H1 (cell line): ENCODE data around the gene FLT1. TPM values are rescaled to one million over a fixed set of nuclear protein-coding genes. Genes with fewer than 3 reads are reported as not detected.

ENCODE experiments used
- CTCF ChIA-PET: fragments of 300-600 bp; sonication (Branson Sonifier 250); formaldehyde crosslinking; loops from one replicate; lab custom pipeline; 2021; ENCODE audit not compliant: partially characterized antibody; lab: Charles Lee
- POLR2A ChIA-PET: fragments of 300-600 bp; sonication (Branson Sonifier 250); formaldehyde crosslinking; loops from one replicate; lab custom pipeline; 2021; ENCODE audit warnings: inconsistent platforms; ENCODE audit not compliant: partially characterized antibody; lab: Charles Lee
- DNase-seq, 2 experiments: peaks; one replicate each; pipeline versions ENCODE4 v3.0.0 to v3.0.0-alpha.2; 2010 to 2022; ENCODE audit warnings: low spot score in 2 of 2, low read depth in 1 of 2, mixed read lengths in 1 of 2
- FAIRE-seq: peaks from 2 replicates; lab custom pipeline; 2011; peaks lifted over from hg19 to GRCh38; lab: Jason Lieb, UNC
- H2AFZ ChIP-seq: 2 replicates; pipeline ENCODE4 v1.8.1; 2012; ENCODE audit warnings: low read length, inconsistent platforms
- H2AK5ac ChIP-seq: 2 replicates; pipeline ENCODE4 v1.6.1; 2013; ENCODE audit warnings: low read depth, low read length
- H2BK120ac ChIP-seq: replicated peaks from 2 replicates; pipeline ENCODE3; 2013; ENCODE audit warnings: low read depth, low read length, inconsistent platforms
- H2BK12ac ChIP-seq: 2 replicates; pipeline ENCODE4 v1.6.1; 2013; ENCODE audit warnings: low read depth, low read length
- H2BK15ac ChIP-seq: 2 replicates; pipeline ENCODE4 v1.6.1; 2013; ENCODE audit warnings: low read length
- H2BK20ac ChIP-seq: 2 replicates; pipeline ENCODE4 v1.6.1; 2013; ENCODE audit warnings: low read length
- H2BK5ac ChIP-seq: 2 replicates; pipeline ENCODE4 v1.6.1; 2013; ENCODE audit warnings: low read depth, low read length
- H3K14ac ChIP-seq: 2 replicates; pipeline ENCODE4 v1.6.1; 2013; ENCODE audit warnings: inconsistent platforms; ENCODE audit not compliant: insufficient read length
- H3K18ac ChIP-seq: 2 replicates; pipeline ENCODE4 v1.6.1; 2013; ENCODE audit warnings: low read length; ENCODE audit errors: extremely low read depth
- H3K23ac ChIP-seq: 2 replicates; pipeline ENCODE4 v1.6.1; 2013; ENCODE audit warnings: inconsistent platforms; ENCODE audit not compliant: insufficient read length
- H3K23me2 ChIP-seq: 2 replicates; pipeline ENCODE4 v1.6.1; 2013; ENCODE audit warnings: low read depth, low read length
- H3K27ac ChIP-seq: 2 replicates; pipeline ENCODE4 v1.6.1; 2011; ENCODE audit warnings: low read depth, low read length, inconsistent platforms
- H3K27me3 ChIP-seq, 4 experiments: replicated peaks in 1 of 4; 1 replicate in 1 of 4; 2 replicates in 3 of 4; pipeline versions ENCODE4 v1.6.1 to v1.8.1; 2011 to 2013; ENCODE audit warnings: low read length in 3 of 4, mild to moderate bottlenecking in 3 of 4, inconsistent platforms in 2 of 4, mixed read lengths in 2 of 4, moderate library complexity in 1 of 4; ENCODE audit not compliant: control insufficient read depth in 3 of 4, insufficient read depth in 3 of 4; ENCODE audit errors: extremely low read depth in 1 of 4
- H3K36me3 ChIP-seq, 4 experiments: 2 replicates each; pipeline versions ENCODE4 v1.6.1 to v1.8.1; 2011 to 2013; ENCODE audit warnings: mild to moderate bottlenecking in 4 of 4, low read length in 3 of 4, moderate library complexity in 2 of 4, control low read depth in 1 of 4, inconsistent platforms in 1 of 4; ENCODE audit not compliant: insufficient read depth in 4 of 4, control insufficient read depth in 2 of 4
- H3K4ac ChIP-seq: replicated peaks from 2 replicates; pipeline ENCODE3; 2013; ENCODE audit warnings: low read length, low read depth, mixed read lengths, inconsistent platforms; ENCODE audit not compliant: insufficient read length
- H3K4me1 ChIP-seq, 4 experiments: replicated peaks in 1 of 4; 1 replicate in 1 of 4; 2 replicates in 3 of 4; pipeline versions ENCODE4 v1.6.1 to v1.8.1; 2011 to 2013; ENCODE audit warnings: low read length in 3 of 4, inconsistent platforms in 2 of 4, mixed read lengths in 1 of 4; ENCODE audit not compliant: insufficient read depth in 4 of 4, control insufficient read depth in 3 of 4
- H3K4me2 ChIP-seq, 2 experiments: 2 replicates each; pipeline versions ENCODE4 v1.6.1 to v1.8.1; 2011 to 2013; ENCODE audit warnings: low read depth in 2 of 2, low read length in 2 of 2, control low read depth in 1 of 2, inconsistent platforms in 1 of 2, mild to moderate bottlenecking in 1 of 2; ENCODE audit not compliant: insufficient read depth in 1 of 2
- H3K4me3 ChIP-seq, 4 experiments: fragments of 200-600, 300-600 bp in 1 of 4; sonication (generic), shearing (Covaris generic), sonication (Bioruptor Twin) in 1 of 4; 2 replicates each; pipeline versions ENCODE4 v1.5.1 to v1.8.1; 2011 to 2016; ENCODE audit warnings: low read length in 4 of 4, low read depth in 3 of 4, control low read depth in 2 of 4, inconsistent platforms in 2 of 4, mild to moderate bottlenecking in 2 of 4, mixed read lengths in 1 of 4, moderate library complexity in 1 of 4; ENCODE audit not compliant: insufficient read depth in 2 of 4; ENCODE audit errors: extremely low read depth in 1 of 4
- H3K56ac ChIP-seq: replicated peaks from 2 replicates; pipeline ENCODE3; 2013; ENCODE audit warnings: low read depth, mild to moderate bottlenecking, mixed read lengths, low read length, inconsistent platforms; ENCODE audit not compliant: insufficient read length
- H3K79me1 ChIP-seq: 2 replicates; pipeline ENCODE4 v1.6.1; 2013; ENCODE audit warnings: low read depth, low read length, control low read depth
- H3K79me2 ChIP-seq, 2 experiments: 2 replicates each; pipeline versions ENCODE4 v1.6.1 to v1.8.1; 2012 to 2013; ENCODE audit warnings: low read length in 2 of 2, mild to moderate bottlenecking in 2 of 2, inconsistent platforms in 1 of 2; ENCODE audit not compliant: insufficient read depth in 2 of 2, control insufficient read depth in 1 of 2
- H3K9ac ChIP-seq, 4 experiments: replicated peaks in 1 of 4; 1 replicate in 1 of 4; 2 replicates in 3 of 4; pipeline versions ENCODE4 v1.6.1 to v1.8.1; 2011 to 2013; ENCODE audit warnings: low read depth in 3 of 4, low read length in 3 of 4, control low read depth in 2 of 4, mild to moderate bottlenecking in 2 of 4, moderate library complexity in 2 of 4, inconsistent platforms in 1 of 4; ENCODE audit errors: extremely low read depth in 1 of 4
- H3K9me3 ChIP-seq, 2 experiments: 2 replicates each; pipeline versions ENCODE4 v1.6.1 to v1.8.1; 2012 to 2013; ENCODE audit warnings: mild to moderate bottlenecking in 2 of 2, moderate library complexity in 2 of 2, control low read depth in 1 of 2, inconsistent platforms in 1 of 2, low read depth in 1 of 2, low read length in 1 of 2, mixed read lengths in 1 of 2; ENCODE audit not compliant: insufficient read depth in 2 of 2
- H4K20me1 ChIP-seq, 2 experiments: replicated peaks in 1 of 2; 2 replicates each; pipeline versions ENCODE3 to v1.8.1; 2011 to 2013; ENCODE audit warnings: inconsistent platforms in 2 of 2, low read length in 2 of 2, mild to moderate bottlenecking in 1 of 2; ENCODE audit not compliant: insufficient read depth in 2 of 2, control insufficient read depth in 1 of 2
- H4K5ac ChIP-seq: 2 replicates; pipeline ENCODE4 v1.6.1; 2013; ENCODE audit warnings: low read length, low read depth, mixed read lengths, inconsistent platforms; ENCODE audit not compliant: insufficient read length
- H4K8ac ChIP-seq: 2 replicates; pipeline ENCODE4 v1.8.0; 2013; ENCODE audit warnings: mild to moderate bottlenecking, moderate library complexity, low read length, inconsistent platforms; ENCODE audit not compliant: insufficient read depth; ENCODE audit errors: extremely low read depth
- H4K91ac ChIP-seq: replicated peaks from 2 replicates; pipeline ENCODE3; 2013; ENCODE audit warnings: low read length, mixed read lengths, inconsistent platforms; ENCODE audit not compliant: insufficient read length
- SP4 ChIP-seq: IDR thresholded peaks from 2 replicates; pipeline ENCODE4 v1.6.1; 2012; ENCODE audit warnings: low read length, inconsistent platforms
- WGBS, 2 experiments: shearing (Covaris generic) in 1 of 2; methylation state at CpG; one replicate each; pipeline versions ENCODE4 v1.1.6 to v1.1.7; 2013 to 2015; ENCODE audit warnings: low lambda C conversion rate in 2 of 2, mixed read lengths in 2 of 2, inconsistent platforms in 1 of 2, low coverage in 1 of 2, missing lambda C conversion rate in 1 of 2; ENCODE audit not compliant: insufficient replicate concordance in 2 of 2, insufficient coverage in 1 of 2, insufficient read length in 1 of 2; ENCODE audit errors: extremely low coverage in 1 of 2, missing lambda C conversion rate in 1 of 2; 5-methylcytosine and 5-hydroxymethylcytosine counted together
- polyA plus RNA-seq, 7 experiments: library from polyadenylated mRNA; depleted of rRNA in 3 of 7; stranded (reverse) in 5 of 7; unstranded in 2 of 7; fragments of >200 nt in 5 of 7; fragments of 200-250 nt in 2 of 7; gene quantifications; 1 replicate in 5 of 7; 2 replicates in 1 of 7; 4 replicates in 1 of 7; pipeline versions ENCODE4 v1.2.1 to v1.2.3, GENCODE V29; 2011 to 2013; ENCODE audit warnings: missing spikeins in 2 of 7, mixed read lengths in 2 of 7
- total RNA-seq: library from RNA; stranded (reverse); fragmentation: NEBNext Ultra II Directional; extraction: Animal tissue kit (Norgen Biotek cat#: 25700); gene quantifications from 2 replicates; pipeline ENCODE4 v1.2.1, GENCODE V29; 2021

The FLT1 gene
- total and polyA plus RNA-seq, 2 of the 8 experiments (the other 6 are each of a cell fraction or from before 2014, with no cell fraction given), result 19.7 to 90.2 TPM

DNA sequence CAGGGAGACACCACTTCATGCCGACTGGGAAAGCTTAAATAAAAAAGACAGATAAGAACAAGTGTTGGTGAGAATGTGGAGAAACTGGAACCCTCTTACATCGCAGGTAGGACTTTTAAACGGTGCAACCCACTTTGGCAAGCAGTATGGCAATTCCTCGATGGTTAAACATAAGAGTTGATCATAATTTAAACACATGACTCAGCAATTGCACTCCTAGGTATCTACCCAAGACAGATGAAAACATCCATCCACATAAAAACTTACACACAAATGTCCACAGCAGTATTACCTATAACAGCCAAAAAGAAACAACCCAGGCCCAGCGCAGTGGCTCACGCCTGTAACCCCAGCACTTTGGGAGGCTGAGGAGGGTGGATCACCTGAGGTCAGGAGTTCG is 21.9 kb downstream of the FLT1 start:
- WGBS, 2 experiments, result 93% methylated on average over 7 of the region's 7 CpGs; no CpG with 5 or more reads in 1 of the 2 experiments
- H3K9ac ChIP-seq, result no peak overlapping the region
- CTCF ChIA-PET, result no interaction called here
- no peak overlapping the region for H4K5ac ChIP-seq
- H3K4me1 ChIP-seq, result peaks cover 0 to 15% (median 12%) of the 10 kb centered on the region in 4 experiments
- no peak overlapping the region for H3K4me2 ChIP-seq
- H2AFZ ChIP-seq, result no peak overlapping the region
- no peak for FAIRE-seq
- H4K91ac ChIP-seq, result no peak overlapping the region
- DNase-seq, result no peak
- H3K36me3 ChIP-seq, result peaks cover 0 to 5% (median 2%) of the 10 kb centered on the region in 4 experiments; a peak in 2 of 8 replicates
- no peak overlapping the region for H2BK120ac ChIP-seq
- peaks cover 2% of the 10 kb centered on the region; the same call in 1 of the 2 replicates for H3K79me1 ChIP-seq
- H4K20me1 ChIP-seq, result peaks cover 0 to 16% of the 10 kb centered on the region in 2 experiments
- no peak overlapping the region for H3K18ac ChIP-seq
- H3K14ac ChIP-seq, result no peak overlapping the region
- H2BK5ac ChIP-seq, result no peak overlapping the region
- no peak overlapping the region for H3K27ac ChIP-seq
- H3K9me3 ChIP-seq, result peaks cover 0 to 5% of the 10 kb centered on the region in 2 experiments; a peak in 2 of 4 replicates
- no peak overlapping the region for H2BK20ac ChIP-seq
- H3K79me2 ChIP-seq, result peaks cover 0 to 93% of the 10 kb centered on the region in 2 experiments; a peak in 3 of 4 replicates
- H3K27me3 ChIP-seq, result no peaks in the 10 kb centered on the region
- no peak overlapping the region for H3K56ac ChIP-seq
- H4K8ac ChIP-seq, result no peak overlapping the region
- H3K23me2 ChIP-seq, result no peaks in the 10 kb centered on the region
- H2AK5ac ChIP-seq, result no peak overlapping the region
- POLR2A ChIA-PET, result interaction anchor here (1.1 kb wide), 1 partner anchor 22 kb away, joined by 3 read pairs; no protein-coding TSS in a partner anchor
- no peak overlapping the region for H3K4me3 ChIP-seq
- no peak overlapping the region for H3K4ac ChIP-seq
- H2BK15ac ChIP-seq, result no peak overlapping the region
- no peak for TF ChIP-seq SP4
- H3K23ac ChIP-seq, result no peak overlapping the region
- no peak overlapping the region for H2BK12ac ChIP-seq
